ENCODE measurements around the gene MCF2L. TPM values are rescaled to one million over a fixed set of nuclear protein-coding genes. Genes with fewer than 3 reads are reported as not detected.

The MCF2L gene
- total RNA-seq, 2 experiments from 2014 or later = 7.9 to 8.7 TPM

DNA sequence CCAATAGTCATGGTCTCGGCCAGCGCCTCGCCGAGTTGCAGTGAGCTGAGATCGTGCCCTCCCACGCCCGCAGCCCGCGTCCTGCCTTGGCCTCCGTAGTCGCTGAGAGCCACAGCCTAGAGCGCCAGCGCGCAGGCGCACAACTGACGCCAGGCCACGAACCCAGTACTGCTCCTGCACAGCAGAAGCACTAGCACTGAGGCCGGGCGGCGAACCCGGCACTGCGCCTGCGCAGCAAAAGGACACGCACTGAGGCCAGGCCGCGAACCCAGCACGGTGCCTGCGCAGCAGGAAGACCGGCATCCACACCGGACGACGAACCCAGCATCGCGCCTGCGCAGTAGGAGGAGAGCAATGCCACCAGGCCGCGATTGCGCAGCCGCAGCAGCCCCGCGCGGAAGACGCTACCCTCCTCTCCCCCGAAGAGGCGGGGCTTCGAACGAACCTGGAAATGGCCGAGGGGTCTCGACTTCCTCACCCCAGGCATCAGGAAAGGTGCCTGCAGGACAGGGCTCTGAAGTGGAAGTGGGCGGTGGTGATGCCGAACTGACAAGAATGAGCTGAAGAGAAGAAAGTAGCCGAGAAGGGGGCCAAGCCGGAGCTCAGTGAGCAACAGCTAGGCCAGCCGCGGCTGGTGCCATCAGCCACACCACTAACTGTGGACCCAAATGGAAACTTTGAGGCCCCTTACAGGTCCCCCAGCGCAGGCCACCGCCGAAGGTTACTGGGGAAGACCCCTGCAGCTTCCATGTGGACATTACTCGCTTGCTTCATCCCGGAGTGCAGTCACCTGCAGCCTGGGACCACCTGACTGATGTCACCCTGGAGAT, 161.1 kb downstream of the MCF2L start:
- ChIA-PET CTCF (no interaction called here), POLR2A (no interaction called here)

GRCh38 chr13:113135281-113135760, 166.3 kb downstream of the MCF2L start:
- POLR2A ChIA-PET = no interaction called here
- CTCF ChIA-PET = no interaction called here

GRCh38 chr13:113137691-113138298, 168.8 kb downstream of the MCF2L start:
- POLR2A ChIA-PET = no interaction called here
- CTCF ChIA-PET = no interaction called here

GRCh38 chr13:113138792-113139551, 170.0 kb downstream of the MCF2L start:
- CTCF ChIA-PET = no interaction called here
- POLR2A ChIA-PET = no interaction called here

DNA sequence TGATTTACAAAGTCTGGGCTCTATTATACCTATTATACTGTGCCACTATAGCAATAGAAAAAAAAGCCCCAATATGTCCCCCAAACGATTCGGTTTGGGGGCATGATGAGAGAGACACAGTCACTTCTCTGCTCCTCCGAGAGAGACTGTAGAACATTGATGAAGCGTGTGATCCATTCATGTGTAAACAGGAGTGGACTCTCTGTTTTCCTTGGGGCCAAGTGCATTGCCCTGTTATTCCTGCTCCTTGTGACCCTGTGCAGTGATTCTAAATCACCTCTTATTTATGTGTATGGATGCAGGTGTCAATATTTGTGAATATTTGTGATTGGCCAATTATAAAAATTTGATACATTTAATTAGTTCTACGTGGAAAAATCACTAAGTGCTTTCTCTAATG, 170.6 kb downstream of the MCF2L start:
- ChIA-PET CTCF (interaction anchor here (0.7 kb wide), 2 partner anchors 21 to 110 kb away, joined by 3 read pairs; no protein-coding TSS in a partner anchor), POLR2A (no interaction called here)

DNA sequence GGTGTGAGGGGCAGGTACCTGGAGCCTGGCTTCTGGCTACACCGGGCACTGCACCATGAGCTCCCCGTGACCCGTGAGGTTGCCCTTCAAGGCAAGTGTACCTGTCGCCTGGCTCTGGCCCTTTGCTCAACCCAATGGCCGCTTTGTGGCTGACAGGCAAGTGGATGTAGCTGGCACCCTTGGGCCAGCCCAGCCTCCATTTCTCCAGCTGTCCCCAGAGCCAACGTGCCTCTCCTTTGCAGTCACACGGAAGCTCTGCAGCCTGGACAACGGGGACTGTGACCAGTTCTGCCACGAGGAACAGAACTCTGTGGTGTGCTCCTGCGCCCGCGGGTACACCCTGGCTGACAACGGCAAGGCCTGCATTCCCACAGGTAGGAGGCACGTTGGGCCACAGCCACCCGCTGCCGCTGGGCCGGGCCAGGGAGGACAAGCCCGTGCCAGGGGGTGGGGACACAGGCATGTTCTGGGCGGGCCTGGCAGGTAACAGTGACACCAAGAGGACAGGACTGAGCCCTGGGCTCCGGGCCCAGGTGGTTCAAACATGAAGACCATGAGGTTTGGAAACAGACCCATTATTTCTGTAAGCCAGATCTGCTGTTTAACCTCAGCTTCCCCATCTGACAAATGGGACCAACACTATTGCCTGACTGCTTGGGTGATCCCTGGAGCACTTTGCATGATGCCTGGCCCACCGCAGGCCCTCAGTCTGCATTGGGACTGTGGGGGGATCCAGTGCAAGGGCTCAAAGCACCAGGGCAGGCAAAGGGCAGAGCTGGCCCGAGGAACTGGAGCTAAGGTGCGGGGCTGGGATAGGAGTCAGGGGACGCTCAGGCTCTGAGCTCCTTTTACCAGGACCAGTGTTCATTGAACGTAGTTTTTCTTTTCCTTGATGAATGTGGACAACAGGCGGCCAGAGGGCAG, 171.9 kb downstream of the MCF2L start:
- CTCF ChIA-PET = no interaction called here
- POLR2A ChIA-PET = no interaction called here

GRCh38 chr13:113141601-113141970, 172.6 kb downstream of the MCF2L start:
- CTCF ChIA-PET = interaction anchor here (1.1 kb wide), 1 partner anchor 10 kb away, joined by 3 read pairs; no protein-coding TSS in a partner anchor
- POLR2A ChIA-PET = no interaction called here

DNA sequence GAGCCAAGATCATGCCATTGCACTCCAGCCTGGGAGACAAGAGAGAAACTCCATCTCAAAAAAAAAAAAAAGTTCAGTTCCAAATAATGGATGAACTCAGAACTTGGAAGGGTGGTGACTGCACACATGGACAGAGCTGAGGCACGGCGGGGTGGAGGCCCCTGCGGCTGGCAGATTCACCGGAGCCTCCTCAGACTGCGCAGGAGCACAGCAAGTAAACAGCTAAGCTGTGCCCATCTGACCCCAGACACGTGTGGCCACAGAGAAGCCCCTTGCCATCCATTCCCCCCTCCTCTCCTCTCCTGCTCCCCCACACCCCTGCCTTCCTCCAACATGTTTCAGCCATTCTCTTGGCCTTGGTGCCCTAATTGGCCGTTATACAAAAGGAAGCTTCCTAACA, 173.9 kb downstream of the MCF2L start:
- ChIA-PET POLR2A (no interaction called here), CTCF (interaction anchor here (1.1 kb wide), 1 partner anchor 8 kb away, joined by 3 read pairs; no protein-coding TSS in a partner anchor)

GRCh38 chr13:113143466-113144254, 174.6 kb downstream of the MCF2L start:
- ChIA-PET POLR2A (no interaction called here), CTCF (no interaction called here)

GRCh38 chr13:113144255-113144629, 175.2 kb downstream of the MCF2L start:
- POLR2A ChIA-PET = no interaction called here
- CTCF ChIA-PET = no interaction called here

GRCh38 chr13:113145496-113145895, 176.5 kb downstream of the MCF2L start:
- POLR2A ChIA-PET = no interaction called here
- CTCF ChIA-PET = no interaction called here

DNA sequence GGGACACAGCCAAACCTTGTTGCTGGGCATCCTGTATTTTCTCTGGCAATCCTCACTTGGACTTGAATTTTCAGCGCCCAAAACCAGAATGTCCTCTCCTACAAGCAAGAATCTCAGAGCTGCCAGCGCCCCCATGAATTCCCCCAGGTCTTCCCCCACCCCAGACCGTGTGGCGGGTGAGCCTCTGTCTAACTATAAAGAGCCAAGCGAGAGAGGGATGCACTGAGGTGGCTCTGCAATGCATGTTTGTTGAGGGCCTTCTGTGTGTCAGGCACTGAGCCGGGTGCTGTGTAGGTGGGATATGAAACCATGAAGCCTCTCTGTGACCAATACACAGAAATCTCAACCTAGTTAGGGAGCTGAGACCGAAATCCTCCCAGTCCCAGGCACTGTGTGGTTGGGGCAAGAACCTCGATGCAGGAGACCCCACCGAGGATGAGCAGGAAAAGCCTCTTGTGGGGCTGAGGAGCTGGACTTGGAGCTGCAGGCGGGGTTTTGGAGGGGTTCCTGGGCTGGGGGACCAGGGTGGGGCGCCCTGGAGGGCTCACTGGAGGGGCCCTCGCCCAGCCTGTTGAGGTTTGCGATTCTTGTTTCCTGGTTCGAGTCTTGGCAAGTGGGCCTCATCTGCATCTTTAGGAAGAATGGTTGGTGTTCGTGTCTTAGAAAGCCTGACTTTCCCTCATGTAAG, 177.0 kb downstream of the MCF2L start:
- POLR2A ChIA-PET = no interaction called here
- CTCF ChIA-PET = no interaction called here

DNA sequence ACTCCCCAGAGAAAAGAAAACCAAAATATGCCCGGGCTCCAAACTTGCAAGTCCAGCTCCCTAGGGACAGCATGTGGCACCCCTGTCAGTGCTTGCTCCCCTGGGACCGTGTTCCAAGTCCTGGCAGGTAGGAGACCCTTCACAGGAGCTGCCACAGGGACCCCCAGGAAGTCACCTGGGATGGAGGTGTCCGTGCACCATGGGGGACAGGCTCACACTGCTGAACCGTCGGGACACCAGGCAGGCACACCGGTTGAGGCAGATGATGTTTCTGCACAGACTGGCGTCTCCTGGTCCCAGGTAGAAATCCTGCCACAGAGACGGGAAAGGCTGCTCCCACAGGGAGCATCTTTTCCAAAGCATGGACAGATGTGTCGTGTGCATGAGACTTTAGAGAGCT, 177.7 kb downstream of the MCF2L start:
- ChIA-PET POLR2A (no interaction called here), CTCF (no interaction called here)

DNA sequence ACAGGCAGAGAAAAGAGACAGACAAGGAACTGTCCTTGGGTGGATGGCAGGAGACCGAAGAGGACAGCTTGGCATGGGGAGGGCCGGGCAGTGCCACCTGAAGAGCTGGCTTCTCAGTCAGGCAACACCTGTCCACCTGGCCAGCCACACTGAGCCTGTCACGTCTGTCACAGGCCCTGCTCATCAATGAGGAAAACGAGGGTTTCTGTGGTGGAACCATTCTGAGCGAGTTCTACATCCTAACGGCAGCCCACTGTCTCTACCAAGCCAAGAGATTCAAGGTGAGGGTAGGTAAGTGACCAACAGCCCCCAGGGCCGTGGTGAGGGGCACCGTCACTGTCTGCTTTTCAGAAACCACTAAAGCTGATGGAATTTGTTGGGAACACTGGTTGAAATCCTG, 178.2 kb downstream of the MCF2L start:
- CTCF ChIA-PET = no interaction called here

DNA sequence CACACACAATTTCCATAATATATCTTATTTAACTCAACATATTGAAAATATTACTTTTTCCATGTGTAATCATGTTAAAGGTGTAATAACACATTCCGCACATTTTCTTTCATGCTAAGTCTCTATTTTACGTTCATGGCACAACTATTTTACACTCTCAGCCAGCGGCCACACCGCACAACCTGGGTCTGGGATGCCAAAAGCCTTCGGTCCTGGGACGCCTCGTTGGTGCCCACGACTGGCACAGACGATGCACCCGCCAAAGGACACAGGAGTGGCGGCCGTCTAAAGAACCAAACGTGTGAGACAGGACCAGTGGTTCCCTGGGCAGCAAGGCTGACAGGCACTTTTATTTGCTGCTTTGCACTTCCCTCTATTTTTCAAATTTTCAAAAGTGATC, 179.4 kb downstream of the MCF2L start:
- ChIA-PET POLR2A (no interaction called here), CTCF (no interaction called here)

More for the DNA sequence above, 178.2 kb downstream of the MCF2L start:
- POLR2A ChIA-PET = no interaction called here

DNA sequence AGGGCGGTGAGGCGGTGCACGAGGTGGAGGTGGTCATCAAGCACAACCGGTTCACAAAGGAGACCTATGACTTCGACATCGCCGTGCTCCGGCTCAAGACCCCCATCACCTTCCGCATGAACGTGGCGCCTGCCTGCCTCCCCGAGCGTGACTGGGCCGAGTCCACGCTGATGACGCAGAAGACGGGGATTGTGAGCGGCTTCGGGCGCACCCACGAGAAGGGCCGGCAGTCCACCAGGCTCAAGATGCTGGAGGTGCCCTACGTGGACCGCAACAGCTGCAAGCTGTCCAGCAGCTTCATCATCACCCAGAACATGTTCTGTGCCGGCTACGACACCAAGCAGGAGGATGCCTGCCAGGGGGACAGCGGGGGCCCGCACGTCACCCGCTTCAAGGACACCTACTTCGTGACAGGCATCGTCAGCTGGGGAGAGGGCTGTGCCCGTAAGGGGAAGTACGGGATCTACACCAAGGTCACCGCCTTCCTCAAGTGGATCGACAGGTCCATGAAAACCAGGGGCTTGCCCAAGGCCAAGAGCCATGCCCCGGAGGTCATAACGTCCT, 180.0 kb downstream of the MCF2L start:
- CTCF ChIA-PET = no interaction called here

More for the DNA sequence above, 180.0 kb downstream of the MCF2L start:
- POLR2A ChIA-PET = no interaction called here
